HTERT RPE-1 (cell line): ENCODE data around the gene BTBD6.

Source experiments
- in situ Hi-C: fragments of 300-500 bp; cut with MboI; formaldehyde crosslinking; loops from 4 replicates; pipeline ENCODE4 v1.14.3; 2020; ENCODE audit warnings: low sequenced_read_pairs

BTBD6 gene

GRCh38 chr14:105227346-105227745, 21.0 kb upstream of the BTBD6 start:
- in situ Hi-C loops = no loop called here

GRCh38 chr14:105228562-105228961, 19.8 kb upstream of the BTBD6 start:
- in situ Hi-C loops = no loop called here

GRCh38 chr14:105229099-105229655, 19.2 kb upstream of the BTBD6 start:
- in situ Hi-C loops = no loop called here

- in situ Hi-C loops = no loop called here
Observed at GRCh38 chr14:105240811-105241576, 7.3 kb upstream of the BTBD6 start.

GRCh38 chr14:105241641-105242040, 6.7 kb upstream of the BTBD6 start:
- in situ Hi-C loops = no loop called here

GRCh38 chr14:105244334-105244733, 4.0 kb upstream of the BTBD6 start:
- in situ Hi-C loops = no loop called here

- in situ Hi-C loops = no loop called here
Observed at GRCh38 chr14:105247026-105247425, 1.3 kb upstream of the BTBD6 start.

GRCh38 chr14:105247715-105248367, 492 bp upstream of the BTBD6 start:
- in situ Hi-C loops = no loop called here

GRCh38 chr14:105249182-105250007, 1.1 kb downstream of the BTBD6 start:
- in situ Hi-C loops = no loop called here

- in situ Hi-C loops = no loop called here
Observed at GRCh38 chr14:105250008-105250366, 1.7 kb downstream of the BTBD6 start.

- in situ Hi-C loops = no loop called here
Observed at GRCh38 chr14:105250986-105251385, 2.7 kb downstream of the BTBD6 start.

GRCh38 chr14:105251920-105252319, 3.6 kb downstream of the BTBD6 start:
- in situ Hi-C loops = no loop called here

- in situ Hi-C loops = no loop called here
Observed at GRCh38 chr14:105252552-105253328, 4.4 kb downstream of the BTBD6 start.

GRCh38 chr14:105253329-105253682, 5.0 kb downstream of the BTBD6 start:
- in situ Hi-C loops = no loop called here

GRCh38 chr14:105255021-105255507, 6.7 kb downstream of the BTBD6 start:
- in situ Hi-C loops = no loop called here

GRCh38 chr14:105256292-105256960, 8.1 kb downstream of the BTBD6 start:
- in situ Hi-C loops = no loop called here

GRCh38 chr14:105257464-105257863, 9.1 kb downstream of the BTBD6 start:
- in situ Hi-C loops = no loop called here

- in situ Hi-C loops = no loop called here
Observed at GRCh38 chr14:105258846-105259245, 10.5 kb downstream of the BTBD6 start.

- in situ Hi-C loops = no loop called here
Observed at GRCh38 chr14:105260959-105261358, 12.6 kb downstream of the BTBD6 start.

- in situ Hi-C loops = no loop called here
Observed at GRCh38 chr14:105261781-105262180, 13.4 kb downstream of the BTBD6 start.
